HL-60 (cell line): ENCODE results near the gene ERAP2.

Source experiments
- DNase-seq, 2 experiments: peaks; one replicate each; pipeline ENCODE4 v3.0.0-alpha.2; 2010 to 2020; ENCODE audit warnings: low read depth in 1 of 2, low spot score in 1 of 2
- H3K27ac ChIP-seq: fragments of 250-450 bp; sonication (Bioruptor Pico); replicated peaks from 2 replicates; pipeline ENCODE4 v1.5.1; 2020; ENCODE audit warnings: mild to moderate bottlenecking, moderate library complexity
- H3K27me3 ChIP-seq: fragments of 250-450 bp; sonication (Bioruptor Pico); 2 replicates; pipeline ENCODE4 v1.5.1; 2021; ENCODE audit warnings: mild to moderate bottlenecking, moderate library complexity; ENCODE audit not compliant: insufficient read depth, poor library complexity, severe bottlenecking
- H3K4me3 ChIP-seq: replicated peaks from 2 replicates; pipeline ENCODE4 v1.5.1; 2011; ENCODE audit warnings: mild to moderate bottlenecking, control low read depth, low read length; ENCODE audit not compliant: insufficient read depth
- GABPA ChIP-seq: IDR thresholded peaks from 2 replicates; pipeline ENCODE4 v1.6.1; 2012; ENCODE audit warnings: low read depth
- POLR2AphosphoS5 ChIP-seq: IDR thresholded peaks from 2 replicates; pipeline ENCODE4 v1.6.1; 2012; ENCODE audit warnings: low read depth
- SPI1 ChIP-seq: IDR thresholded peaks from 2 replicates; pipeline ENCODE4 v1.6.1; 2012; ENCODE audit warnings: low read depth, mild to moderate bottlenecking, borderline replicate concordance
- TF ChIP-seq, protein P1 (sequence below): IDR thresholded peaks from one replicate; pipeline ENCODE4 v1.5.1; 2011; ENCODE audit warnings: low read length, control low read depth, inconsistent platforms; ENCODE audit not compliant: insufficient read depth
- TF ChIP-seq, protein P2 (sequence below): IDR thresholded peaks from 2 replicates; pipeline ENCODE4 v1.6.1; 2012; ENCODE audit warnings: low read depth; ENCODE audit not compliant: insufficient replicate concordance

The ERAP2 gene

DNA sequence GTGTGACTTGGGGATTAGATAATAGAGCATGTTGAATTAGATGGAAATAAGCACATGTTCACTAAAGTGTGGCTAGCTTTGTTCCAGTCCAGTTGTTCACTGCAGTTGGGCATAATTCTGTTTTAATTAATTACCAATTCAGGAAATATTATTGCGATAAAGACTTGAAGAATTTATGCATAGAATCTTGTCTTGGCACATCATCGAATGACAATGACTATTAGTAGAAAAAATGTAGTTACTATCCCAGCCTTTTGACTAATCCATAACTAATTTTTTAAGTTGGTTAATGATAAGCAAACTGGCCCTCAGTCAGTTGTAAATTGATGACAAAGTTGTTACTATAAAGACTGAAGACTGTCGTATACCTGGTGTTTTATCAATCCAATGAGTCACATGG lies 70.1 kb downstream of the ERAP2 start:
- Histone ChIP-seq H3K27me3 (no peaks in the 10 kb centered on the region), H3K4me3 (no peak overlapping the region), H3K27ac (no peak overlapping the region)
- TF ChIP-seq GABPA: no peak
- TF ChIP-seq, protein P1, sequence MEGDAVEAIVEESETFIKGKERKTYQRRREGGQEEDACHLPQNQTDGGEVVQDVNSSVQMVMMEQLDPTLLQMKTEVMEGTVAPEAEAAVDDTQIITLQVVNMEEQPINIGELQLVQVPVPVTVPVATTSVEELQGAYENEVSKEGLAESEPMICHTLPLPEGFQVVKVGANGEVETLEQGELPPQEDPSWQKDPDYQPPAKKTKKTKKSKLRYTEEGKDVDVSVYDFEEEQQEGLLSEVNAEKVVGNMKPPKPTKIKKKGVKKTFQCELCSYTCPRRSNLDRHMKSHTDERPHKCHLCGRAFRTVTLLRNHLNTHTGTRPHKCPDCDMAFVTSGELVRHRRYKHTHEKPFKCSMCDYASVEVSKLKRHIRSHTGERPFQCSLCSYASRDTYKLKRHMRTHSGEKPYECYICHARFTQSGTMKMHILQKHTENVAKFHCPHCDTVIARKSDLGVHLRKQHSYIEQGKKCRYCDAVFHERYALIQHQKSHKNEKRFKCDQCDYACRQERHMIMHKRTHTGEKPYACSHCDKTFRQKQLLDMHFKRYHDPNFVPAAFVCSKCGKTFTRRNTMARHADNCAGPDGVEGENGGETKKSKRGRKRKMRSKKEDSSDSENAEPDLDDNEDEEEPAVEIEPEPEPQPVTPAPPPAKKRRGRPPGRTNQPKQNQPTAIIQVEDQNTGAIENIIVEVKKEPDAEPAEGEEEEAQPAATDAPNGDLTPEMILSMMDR: no peak
- TF ChIP-seq SPI1: no peak
- TF ChIP-seq, protein P2, sequence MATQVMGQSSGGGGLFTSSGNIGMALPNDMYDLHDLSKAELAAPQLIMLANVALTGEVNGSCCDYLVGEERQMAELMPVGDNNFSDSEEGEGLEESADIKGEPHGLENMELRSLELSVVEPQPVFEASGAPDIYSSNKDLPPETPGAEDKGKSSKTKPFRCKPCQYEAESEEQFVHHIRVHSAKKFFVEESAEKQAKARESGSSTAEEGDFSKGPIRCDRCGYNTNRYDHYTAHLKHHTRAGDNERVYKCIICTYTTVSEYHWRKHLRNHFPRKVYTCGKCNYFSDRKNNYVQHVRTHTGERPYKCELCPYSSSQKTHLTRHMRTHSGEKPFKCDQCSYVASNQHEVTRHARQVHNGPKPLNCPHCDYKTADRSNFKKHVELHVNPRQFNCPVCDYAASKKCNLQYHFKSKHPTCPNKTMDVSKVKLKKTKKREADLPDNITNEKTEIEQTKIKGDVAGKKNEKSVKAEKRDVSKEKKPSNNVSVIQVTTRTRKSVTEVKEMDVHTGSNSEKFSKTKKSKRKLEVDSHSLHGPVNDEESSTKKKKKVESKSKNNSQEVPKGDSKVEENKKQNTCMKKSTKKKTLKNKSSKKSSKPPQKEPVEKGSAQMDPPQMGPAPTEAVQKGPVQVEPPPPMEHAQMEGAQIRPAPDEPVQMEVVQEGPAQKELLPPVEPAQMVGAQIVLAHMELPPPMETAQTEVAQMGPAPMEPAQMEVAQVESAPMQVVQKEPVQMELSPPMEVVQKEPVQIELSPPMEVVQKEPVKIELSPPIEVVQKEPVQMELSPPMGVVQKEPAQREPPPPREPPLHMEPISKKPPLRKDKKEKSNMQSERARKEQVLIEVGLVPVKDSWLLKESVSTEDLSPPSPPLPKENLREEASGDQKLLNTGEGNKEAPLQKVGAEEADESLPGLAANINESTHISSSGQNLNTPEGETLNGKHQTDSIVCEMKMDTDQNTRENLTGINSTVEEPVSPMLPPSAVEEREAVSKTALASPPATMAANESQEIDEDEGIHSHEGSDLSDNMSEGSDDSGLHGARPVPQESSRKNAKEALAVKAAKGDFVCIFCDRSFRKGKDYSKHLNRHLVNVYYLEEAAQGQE: no peak
- TF ChIP-seq POLR2AphosphoS5: no peak
- DNase-seq: no peak

DNA sequence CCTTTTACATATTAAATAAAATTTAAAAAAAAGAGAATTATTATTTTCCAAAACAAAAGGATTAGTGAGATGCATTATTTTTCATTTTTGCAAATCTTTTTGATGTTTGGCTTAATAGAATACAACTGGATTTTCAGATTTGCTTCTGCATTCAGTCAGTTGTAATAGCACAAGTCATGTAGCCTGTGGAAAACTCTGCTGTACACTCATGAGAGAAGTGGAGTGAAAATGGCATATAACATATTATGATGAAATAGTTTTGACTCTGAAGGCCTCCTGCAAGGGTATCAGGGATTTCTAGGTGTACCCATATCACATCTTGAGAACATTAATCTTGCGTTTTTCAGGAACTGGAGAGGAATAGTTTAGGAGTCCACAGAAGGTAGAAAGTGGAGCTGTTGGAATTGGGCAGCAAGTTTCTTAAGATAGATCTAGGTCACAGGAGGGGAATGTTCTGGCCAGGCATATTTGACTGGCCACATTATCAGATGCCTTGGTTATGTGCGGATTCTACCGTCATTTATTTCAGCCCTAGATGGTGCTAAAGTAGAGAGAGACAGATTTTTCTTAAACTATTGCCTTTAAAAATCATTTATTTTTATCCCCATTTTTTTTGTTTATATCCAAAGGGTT lies 75.9 kb downstream of the ERAP2 start:
- Histone ChIP-seq H3K4me3 (no peak overlapping the region), H3K27me3 (no peaks in the 10 kb centered on the region), H3K27ac (no peak overlapping the region)
- no peak for DNase-seq
- TF ChIP-seq, protein P2: no peak
- TF ChIP-seq POLR2AphosphoS5: no peak
- TF ChIP-seq, protein P1: no peak
- no peak for TF ChIP-seq SPI1
- no peak for TF ChIP-seq GABPA

DNA sequence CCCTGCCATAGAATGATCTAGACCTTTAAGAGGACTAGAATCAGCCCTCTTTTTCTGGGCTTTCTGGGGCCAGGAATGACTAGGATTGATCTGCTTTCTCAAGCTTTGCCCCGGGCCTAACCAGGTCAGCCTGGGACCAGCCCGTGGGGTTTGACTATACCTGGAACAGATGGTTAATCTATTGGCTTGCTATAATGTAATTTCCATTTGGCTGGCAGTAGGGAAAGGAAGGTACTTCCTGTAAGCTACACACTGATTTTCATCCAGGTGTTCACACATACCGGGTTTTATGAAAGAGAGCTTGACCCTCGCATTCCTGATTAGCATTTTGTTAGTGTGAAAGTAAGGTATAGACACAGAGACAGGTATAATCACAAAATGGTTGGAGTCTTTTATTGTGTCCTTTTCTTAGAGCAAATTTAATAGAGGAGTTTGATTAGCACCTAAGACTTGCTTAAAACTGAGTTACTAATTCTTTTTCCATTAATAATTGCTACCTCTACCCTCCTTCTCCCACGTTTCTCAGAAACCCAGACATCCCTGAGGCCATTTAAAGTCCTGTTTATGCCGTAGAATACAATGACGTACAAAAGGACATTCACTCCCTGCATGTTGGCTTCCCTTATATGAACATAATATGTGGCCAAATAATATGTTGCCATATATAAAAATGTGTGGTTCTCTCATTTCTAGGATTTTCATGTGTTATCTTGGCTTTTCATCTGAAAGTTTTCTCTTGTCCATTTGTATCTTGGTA lies 76.9 kb downstream of the ERAP2 start:
- no peak overlapping the region for H3K4me3 ChIP-seq
- H3K27ac ChIP-seq: no peak overlapping the region
- DNase-seq: no peak
- TF ChIP-seq, protein P2: no peak
- no peak for TF ChIP-seq SPI1
- TF ChIP-seq GABPA: no peak
- TF ChIP-seq, protein P1: no peak
- no peak for TF ChIP-seq POLR2AphosphoS5
- H3K27me3 ChIP-seq: no peaks in the 10 kb centered on the region
